WTC11 (cell line): ENCODE data around the gene CFAP97. TPM values are rescaled to one million over a fixed set of nuclear protein-coding genes. Genes with fewer than 3 reads are reported as not detected.
"Not testable (repeated sequence)": the region's sequence is repeated elsewhere in the genome, so short reads cannot be mapped to it uniquely, and the experiment has no call there.

Experiments used
- ATAC-seq: fragments of 200-7000 bp; cut with Tn5 transposase; 2 replicates; pipeline ENCODE4 v1.10.0; 2021; ENCODE audit warnings: mild to moderate bottlenecking, moderate library complexity
- CTCF ChIA-PET: fragments of 300-600 bp; sonication (Branson Sonifier 250); formaldehyde crosslinking; loops from one replicate; lab custom pipeline; 2021; ENCODE audit warnings: antibody characterized with exemption; lab: Charles Lee
- POLR2A ChIA-PET: fragments of 350-600 bp; sonication (Branson Sonifier 250); formaldehyde crosslinking; loops from one replicate; lab custom pipeline; 2021; ENCODE audit warnings: antibody characterized with exemption; lab: Charles Lee
- DNase-seq: peaks from one replicate; pipeline ENCODE4 v3.0.0; 2021; ENCODE audit warnings: low spot score
- H3K27ac Mint-ChIP-seq: 2 replicates; pipeline ENCODE4 v1.8.0; 2021; ENCODE audit warnings: mixed read lengths
- H3K27me3 Mint-ChIP-seq: 2 replicates; pipeline ENCODE4 v1.8.0; 2021; ENCODE audit warnings: low read depth, mild to moderate bottlenecking, moderate library complexity, mixed read lengths
- H3K36me3 Mint-ChIP-seq: 2 replicates; pipeline ENCODE4 v1.8.0; 2021; ENCODE audit warnings: mixed read lengths
- H3K4me1 Mint-ChIP-seq: 2 replicates; pipeline ENCODE4 v1.8.0; 2022; ENCODE audit warnings: mixed read lengths
- H3K4me3 Mint-ChIP-seq: 2 replicates; pipeline ENCODE4 v1.8.0; 2021; ENCODE audit warnings: mild to moderate bottlenecking, moderate library complexity, mixed read lengths
- H3K9me3 Mint-ChIP-seq: 2 replicates; pipeline ENCODE4 v1.8.0; 2021; ENCODE audit warnings: mixed read lengths
- ATF1 ChIP-seq: sonication (generic); formaldehyde crosslinking; IDR thresholded peaks from 2 replicates; pipeline ENCODE4 v1.8.1; 2023; ENCODE audit warnings: mild to moderate bottlenecking, moderate library complexity, missing genetic modification reagents
- FOXK1 ChIP-seq: sonication (generic); formaldehyde crosslinking; IDR thresholded peaks from 2 replicates; pipeline ENCODE4 v1.8.0; 2022; ENCODE audit warnings: mild to moderate bottlenecking, moderate library complexity, missing genetic modification reagents
- GABPB1 ChIP-seq: sonication (generic); formaldehyde crosslinking; IDR thresholded peaks from 2 replicates; pipeline ENCODE4 v1.8.1; 2023; ENCODE audit warnings: mild to moderate bottlenecking, missing genetic modification reagents
- GRHL2 ChIP-seq: fragments of 250-450 bp; sonication (Bioruptor Pico); IDR thresholded peaks from 2 replicates; pipeline ENCODE4 v1.8.0; 2022; ENCODE audit warnings: mild to moderate bottlenecking, moderate library complexity; ENCODE audit not compliant: insufficient replicate concordance, severe bottlenecking
- IRF1 ChIP-seq: sonication (generic); formaldehyde crosslinking; IDR thresholded peaks from 2 replicates; pipeline ENCODE4 v1.8.0; 2023; ENCODE audit warnings: missing genetic modification reagents
- KAT7 ChIP-seq: sonication (generic); formaldehyde crosslinking; IDR thresholded peaks from 2 replicates; pipeline ENCODE4 v1.8.1; 2023; ENCODE audit warnings: missing genetic modification reagents, mild to moderate bottlenecking, borderline replicate concordance
- MLX ChIP-seq: sonication (generic); formaldehyde crosslinking; IDR thresholded peaks from 2 replicates; pipeline ENCODE4 v1.8.1; 2023; ENCODE audit warnings: mild to moderate bottlenecking, missing genetic modification reagents, moderate library complexity
- NR1H2 ChIP-seq: sonication (generic); formaldehyde crosslinking; IDR thresholded peaks from 2 replicates; pipeline ENCODE4 v1.9.0; 2021; ENCODE audit warnings: mild to moderate bottlenecking, moderate library complexity, missing genetic modification reagents
- NR2C2 ChIP-seq: sonication (generic); formaldehyde crosslinking; IDR thresholded peaks from 2 replicates; pipeline ENCODE4 v1.8.0; 2022; ENCODE audit warnings: mild to moderate bottlenecking, missing genetic modification reagents
- SMAD3 ChIP-seq: sonication (generic); formaldehyde crosslinking; IDR thresholded peaks from 2 replicates; pipeline ENCODE4 v1.8.0; 2022; ENCODE audit warnings: missing genetic modification reagents, mild to moderate bottlenecking, borderline replicate concordance
- SP1 ChIP-seq: sonication (generic); formaldehyde crosslinking; conservative IDR thresholded peaks from 2 replicates; pipeline ENCODE4 v1.8.1; 2022; ENCODE audit warnings: missing genetic modification reagents
- ZNF219 ChIP-seq: sonication (generic); formaldehyde crosslinking; IDR thresholded peaks from 2 replicates; pipeline ENCODE4 v1.8.0; 2023; ENCODE audit warnings: missing genetic modification reagents, mild to moderate bottlenecking, borderline replicate concordance
- ZNF416 ChIP-seq: fragments of 250-450 bp; sonication (Bioruptor Pico); IDR thresholded peaks from 2 replicates; pipeline ENCODE4 v1.9.0; 2021; ENCODE audit warnings: mild to moderate bottlenecking, inconsistent platforms
- total RNA-seq: library from RNA; stranded (reverse); gene quantifications from 3 replicates; pipeline ENCODE4 v1.2.3, GENCODE V29; 2021
- TF ChIP-seq, protein P1 (sequence below): sonication (generic); formaldehyde crosslinking; IDR thresholded peaks from 2 replicates; pipeline ENCODE4 v1.8.0; 2022; ENCODE audit warnings: mild to moderate bottlenecking, missing genetic modification reagents
- TF ChIP-seq, protein P2 (sequence below): sonication (generic); formaldehyde crosslinking; IDR thresholded peaks from 2 replicates; pipeline ENCODE4 v1.8.1; 2022; ENCODE audit warnings: low read depth, mild to moderate bottlenecking, moderate library complexity, missing genetic modification reagents, borderline replicate concordance
- TF ChIP-seq, protein P3 (sequence below): sonication (generic); formaldehyde crosslinking; IDR thresholded peaks from 2 replicates; pipeline ENCODE4 v1.8.1; 2023; ENCODE audit warnings: mild to moderate bottlenecking, missing genetic modification reagents, borderline replicate concordance

CFAP97 gene
- total RNA-seq, 1 experiment from 2014 or later: 40.3 TPM

- Mint-ChIP-seq H3K9me3 (peaks cover 19% of the 10 kb centered on the region), H3K36me3 (peaks cover 27% of the 10 kb centered on the region)
- ATAC-seq, POLR2A ChIA-PET, H3K4me3 Mint-ChIP-seq, H3K27me3 Mint-ChIP-seq, H3K4me1 Mint-ChIP-seq, DNase-seq, H3K27ac Mint-ChIP-seq, CTCF ChIA-PET: not testable (repeated sequence)
Measured at GRCh38 chr4:185240486-185240885, 36.7 kb upstream of the CFAP97 start.

- no peak for DNase-seq
- CTCF ChIA-PET: no interaction called here
- H3K4me1 Mint-ChIP-seq: peaks cover 13% of the 10 kb centered on the region
- TF ChIP-seq IRF1: no peak
- TF ChIP-seq NR1H2: no peak
- TF ChIP-seq ATF1: no peak
- no peak for TF ChIP-seq MLX (CRISPR knock-in tag)
- no peak for TF ChIP-seq NR2C2 (CRISPR knock-in tag)
- TF ChIP-seq, protein P1, sequence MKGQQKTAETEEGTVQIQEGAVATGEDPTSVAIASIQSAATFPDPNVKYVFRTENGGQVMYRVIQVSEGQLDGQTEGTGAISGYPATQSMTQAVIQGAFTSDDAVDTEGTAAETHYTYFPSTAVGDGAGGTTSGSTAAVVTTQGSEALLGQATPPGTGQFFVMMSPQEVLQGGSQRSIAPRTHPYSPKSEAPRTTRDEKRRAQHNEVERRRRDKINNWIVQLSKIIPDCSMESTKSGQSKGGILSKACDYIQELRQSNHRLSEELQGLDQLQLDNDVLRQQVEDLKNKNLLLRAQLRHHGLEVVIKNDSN: no peak
- TF ChIP-seq, all 79 proteins: peak for 0
- Mint-ChIP-seq H3K27me3 (peaks cover 5% of the 10 kb centered on the region; the same call in 1 of the 2 replicates), H3K36me3 (peaks cover 27% of the 10 kb centered on the region), H3K4me3 (no peak overlapping the region), H3K27ac (no peak overlapping the region), H3K9me3 (peaks cover 19% of the 10 kb centered on the region)
- POLR2A ChIA-PET: no interaction called here
- no peak for ATAC-seq
Measured at GRCh38 chr4:185238750-185239149, 35.0 kb upstream of the CFAP97 start.

DNA sequence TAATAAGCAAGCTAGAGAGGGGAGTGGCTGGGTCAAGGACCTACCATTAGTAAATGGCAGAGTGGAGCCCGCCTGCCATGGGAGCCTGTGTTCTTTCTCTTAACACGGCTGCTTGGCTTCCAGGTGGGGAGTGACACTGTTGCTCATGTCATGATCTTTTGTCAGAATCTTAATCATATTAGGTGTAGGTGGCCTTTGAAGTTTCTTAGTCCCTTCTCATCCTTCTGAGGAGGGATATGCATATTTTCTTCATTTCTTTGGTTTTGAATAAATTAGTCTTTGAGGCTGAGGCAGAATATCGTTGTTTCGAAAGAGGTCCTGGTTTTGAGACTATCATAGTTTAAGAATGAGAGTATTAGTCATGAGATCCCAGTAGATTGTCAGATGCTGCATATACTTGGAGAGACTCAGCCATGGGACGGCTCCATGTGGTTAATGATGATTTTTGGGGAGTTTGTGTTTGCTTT is 34.4 kb upstream of the CFAP97 start:
- peaks cover 19% of the 10 kb centered on the region for H3K9me3 Mint-ChIP-seq
- TF ChIP-seq ZNF416 (CRISPR knock-in tag): no peak
- TF ChIP-seq ZNF219 (CRISPR knock-in tag): no peak
- no peak for TF ChIP-seq KAT7 (CRISPR knock-in tag)
- no peak for TF ChIP-seq NR1H2
- TF ChIP-seq, protein P2, sequence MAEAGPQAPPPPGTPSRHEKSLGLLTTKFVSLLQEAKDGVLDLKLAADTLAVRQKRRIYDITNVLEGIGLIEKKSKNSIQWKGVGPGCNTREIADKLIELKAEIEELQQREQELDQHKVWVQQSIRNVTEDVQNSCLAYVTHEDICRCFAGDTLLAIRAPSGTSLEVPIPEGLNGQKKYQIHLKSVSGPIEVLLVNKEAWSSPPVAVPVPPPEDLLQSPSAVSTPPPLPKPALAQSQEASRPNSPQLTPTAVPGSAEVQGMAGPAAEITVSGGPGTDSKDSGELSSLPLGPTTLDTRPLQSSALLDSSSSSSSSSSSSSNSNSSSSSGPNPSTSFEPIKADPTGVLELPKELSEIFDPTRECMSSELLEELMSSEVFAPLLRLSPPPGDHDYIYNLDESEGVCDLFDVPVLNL (CRISPR knock-in tag): no peak
- TF ChIP-seq, protein P3, sequence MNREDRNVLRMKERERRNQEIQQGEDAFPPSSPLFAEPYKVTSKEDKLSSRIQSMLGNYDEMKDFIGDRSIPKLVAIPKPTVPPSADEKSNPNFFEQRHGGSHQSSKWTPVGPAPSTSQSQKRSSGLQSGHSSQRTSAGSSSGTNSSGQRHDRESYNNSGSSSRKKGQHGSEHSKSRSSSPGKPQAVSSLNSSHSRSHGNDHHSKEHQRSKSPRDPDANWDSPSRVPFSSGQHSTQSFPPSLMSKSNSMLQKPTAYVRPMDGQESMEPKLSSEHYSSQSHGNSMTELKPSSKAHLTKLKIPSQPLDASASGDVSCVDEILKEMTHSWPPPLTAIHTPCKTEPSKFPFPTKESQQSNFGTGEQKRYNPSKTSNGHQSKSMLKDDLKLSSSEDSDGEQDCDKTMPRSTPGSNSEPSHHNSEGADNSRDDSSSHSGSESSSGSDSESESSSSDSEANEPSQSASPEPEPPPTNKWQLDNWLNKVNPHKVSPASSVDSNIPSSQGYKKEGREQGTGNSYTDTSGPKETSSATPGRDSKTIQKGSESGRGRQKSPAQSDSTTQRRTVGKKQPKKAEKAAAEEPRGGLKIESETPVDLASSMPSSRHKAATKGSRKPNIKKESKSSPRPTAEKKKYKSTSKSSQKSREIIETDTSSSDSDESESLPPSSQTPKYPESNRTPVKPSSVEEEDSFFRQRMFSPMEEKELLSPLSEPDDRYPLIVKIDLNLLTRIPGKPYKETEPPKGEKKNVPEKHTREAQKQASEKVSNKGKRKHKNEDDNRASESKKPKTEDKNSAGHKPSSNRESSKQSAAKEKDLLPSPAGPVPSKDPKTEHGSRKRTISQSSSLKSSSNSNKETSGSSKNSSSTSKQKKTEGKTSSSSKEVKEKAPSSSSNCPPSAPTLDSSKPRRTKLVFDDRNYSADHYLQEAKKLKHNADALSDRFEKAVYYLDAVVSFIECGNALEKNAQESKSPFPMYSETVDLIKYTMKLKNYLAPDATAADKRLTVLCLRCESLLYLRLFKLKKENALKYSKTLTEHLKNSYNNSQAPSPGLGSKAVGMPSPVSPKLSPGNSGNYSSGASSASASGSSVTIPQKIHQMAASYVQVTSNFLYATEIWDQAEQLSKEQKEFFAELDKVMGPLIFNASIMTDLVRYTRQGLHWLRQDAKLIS (CRISPR knock-in tag): no peak
- no peak for TF ChIP-seq SP1 (CRISPR knock-in tag)
- no peak for TF ChIP-seq GRHL2 (CRISPR knock-in tag)
- TF ChIP-seq SMAD3 (CRISPR knock-in tag): no peak
- no peak for TF ChIP-seq GABPB1 (CRISPR knock-in tag)
- no peak for TF ChIP-seq NR2C2 (CRISPR knock-in tag)
- no peak for TF ChIP-seq FOXK1
- TF ChIP-seq, all 79 proteins: peak for 0
- H3K4me1 Mint-ChIP-seq: peaks cover 13% of the 10 kb centered on the region
- ATAC-seq (no peak), DNase-seq (no peak)
- peaks cover 5% of the 10 kb centered on the region; the same call in 1 of the 2 replicates for H3K27me3 Mint-ChIP-seq
- ChIA-PET CTCF (no interaction called here), POLR2A (no interaction called here)
- H3K27ac Mint-ChIP-seq: no peak overlapping the region
- H3K4me3 Mint-ChIP-seq: no peak overlapping the region
- peaks cover 27% of the 10 kb centered on the region for H3K36me3 Mint-ChIP-seq
